NCI-H187 treated with DMSO at 0.1 percent for 48 hours (cell line): ENCODE data around the gene COL4A2.

Experiments used
- DNase-seq: peaks from one replicate; lab custom pipeline; 2025; lab: John Stamatoyannopoulos, UW

Gene COL4A2

DNA sequence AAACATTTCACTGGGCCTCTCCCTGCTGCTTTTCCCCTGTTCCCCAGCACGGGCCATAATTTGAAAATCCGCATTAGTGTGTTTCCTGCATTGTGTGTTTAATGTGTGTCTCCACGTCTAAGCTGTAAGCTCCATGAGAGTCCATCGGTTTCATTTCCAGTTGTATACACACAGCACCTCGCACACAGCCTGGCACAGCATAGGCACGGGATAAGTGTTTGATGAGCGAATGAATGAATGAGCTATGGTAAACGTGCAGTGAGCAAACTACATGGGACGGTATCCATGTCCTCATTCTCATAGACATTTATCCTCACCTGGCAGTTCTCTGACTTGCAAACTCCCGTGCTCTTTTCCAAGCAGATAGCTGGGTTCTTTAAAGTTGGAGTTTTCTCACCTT lies 148.4 kb downstream of the COL4A2 start:
- DNase-seq = no peak

DNA sequence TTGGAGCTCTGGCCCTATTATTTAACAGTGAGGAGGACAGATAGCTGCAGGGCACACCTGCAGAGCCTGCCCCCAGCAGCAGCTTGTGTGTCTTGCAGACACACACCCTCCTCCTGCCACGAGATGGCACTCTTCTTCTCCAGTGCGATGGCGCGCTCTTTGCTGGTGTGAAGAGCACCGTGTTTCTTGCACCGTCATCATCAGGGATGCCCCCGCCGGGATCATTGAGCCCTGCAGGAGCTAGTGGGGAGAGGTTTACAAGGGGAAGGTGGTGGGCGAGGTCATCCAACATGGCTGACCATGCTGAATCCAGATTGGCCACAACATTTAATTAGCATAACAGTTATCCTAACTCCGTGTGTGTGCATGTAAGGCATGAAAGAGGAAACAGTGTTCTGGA lies 148.9 kb downstream of the COL4A2 start:
- peak; percentile 56 for DNase-seq

DNA sequence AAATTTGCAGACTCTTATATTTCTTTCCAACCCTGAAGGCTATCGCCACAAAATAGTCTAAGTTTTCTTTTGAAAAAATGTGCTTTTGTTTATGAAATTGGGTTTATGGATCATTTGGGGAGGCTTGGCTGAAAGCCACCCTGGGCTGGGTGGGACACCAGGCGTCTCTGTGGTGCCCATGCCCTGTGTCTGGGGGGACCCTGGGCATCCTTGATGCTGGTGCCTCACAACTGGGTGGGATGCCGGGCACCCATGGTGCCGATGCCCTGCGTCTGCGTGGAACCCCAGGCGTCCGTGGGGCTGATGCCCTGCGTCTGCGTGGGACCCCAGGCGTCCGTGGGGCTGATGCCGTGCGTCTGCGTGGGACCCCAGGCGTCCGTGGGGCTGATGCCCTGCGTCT lies 149.5 kb downstream of the COL4A2 start:
- DNase-seq = no peak

DNA sequence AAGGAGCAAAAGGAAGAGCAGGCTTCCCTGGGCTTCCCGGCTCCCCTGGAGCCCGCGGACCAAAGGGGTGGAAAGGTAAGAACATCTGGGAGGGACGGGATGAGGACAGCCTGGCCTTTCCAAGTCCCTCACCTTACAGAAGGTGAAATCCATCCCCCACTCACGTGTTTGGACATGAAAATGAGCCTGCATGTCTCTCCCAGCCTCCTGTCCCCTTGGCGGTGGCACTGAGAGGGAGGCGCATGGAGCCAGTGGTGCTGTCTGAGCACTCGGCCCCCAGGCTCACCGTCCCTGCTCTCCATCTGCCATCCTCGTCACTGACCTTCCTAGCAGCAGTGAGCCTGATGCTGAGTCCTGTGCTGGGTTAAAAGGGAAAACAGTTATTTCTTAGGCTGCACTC lies 150.3 kb downstream of the COL4A2 start:
- no peak for DNase-seq

DNA sequence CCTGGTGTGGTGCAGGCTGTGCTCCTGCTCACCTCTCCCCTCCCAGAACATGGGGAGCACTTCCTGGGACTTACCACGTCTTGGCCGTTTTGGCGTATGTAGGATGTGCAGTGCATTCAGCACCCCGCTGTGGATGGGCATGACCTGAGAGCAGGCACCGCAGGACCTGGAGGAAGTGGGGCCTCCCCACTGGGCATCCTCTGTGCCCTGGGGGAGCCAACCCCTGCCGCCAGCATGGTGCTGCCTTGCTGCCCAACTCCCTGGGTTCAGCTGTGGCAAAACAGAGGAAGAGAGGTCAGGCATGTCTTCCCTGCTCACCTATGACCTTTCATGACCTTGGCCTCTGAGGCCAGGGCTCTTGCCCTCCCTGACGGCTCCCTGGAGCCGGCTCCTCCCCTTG lies 150.9 kb downstream of the COL4A2 start:
- DNase-seq = no peak

DNA sequence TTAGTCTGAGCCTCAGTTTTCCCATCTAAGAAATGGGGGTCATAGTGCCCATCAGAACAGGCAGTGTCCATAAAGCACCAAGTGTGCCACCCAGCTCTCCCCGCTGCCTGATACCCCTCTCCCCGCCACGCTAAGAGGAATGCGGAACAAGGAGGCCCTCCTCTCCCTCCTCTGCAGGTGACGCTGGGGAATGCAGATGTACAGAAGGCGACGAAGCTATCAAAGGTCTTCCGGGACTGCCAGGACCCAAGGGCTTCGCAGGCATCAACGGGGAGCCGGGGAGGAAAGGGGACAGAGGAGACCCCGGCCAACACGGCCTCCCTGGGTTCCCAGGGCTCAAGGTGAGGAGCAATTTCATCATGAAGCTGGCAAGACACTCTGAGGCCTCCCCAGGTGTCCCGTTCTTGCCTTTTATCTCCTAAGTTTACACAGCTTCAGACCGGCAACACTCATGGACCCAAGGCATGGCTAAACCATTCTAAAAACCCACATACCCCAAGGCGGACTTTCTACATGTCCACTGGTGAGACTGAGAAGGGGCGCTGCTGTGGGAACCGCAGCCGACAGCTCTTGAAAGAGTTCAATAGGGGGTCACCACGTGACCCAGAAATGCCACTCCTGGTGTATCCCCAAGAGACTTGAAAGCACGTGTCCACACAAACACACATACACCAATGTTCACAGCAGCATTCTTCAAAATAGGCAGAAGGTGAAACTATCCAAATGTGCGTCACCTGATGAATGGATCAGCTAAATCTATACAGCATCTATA lies 151.7 kb downstream of the COL4A2 start:
- no peak for DNase-seq

DNA sequence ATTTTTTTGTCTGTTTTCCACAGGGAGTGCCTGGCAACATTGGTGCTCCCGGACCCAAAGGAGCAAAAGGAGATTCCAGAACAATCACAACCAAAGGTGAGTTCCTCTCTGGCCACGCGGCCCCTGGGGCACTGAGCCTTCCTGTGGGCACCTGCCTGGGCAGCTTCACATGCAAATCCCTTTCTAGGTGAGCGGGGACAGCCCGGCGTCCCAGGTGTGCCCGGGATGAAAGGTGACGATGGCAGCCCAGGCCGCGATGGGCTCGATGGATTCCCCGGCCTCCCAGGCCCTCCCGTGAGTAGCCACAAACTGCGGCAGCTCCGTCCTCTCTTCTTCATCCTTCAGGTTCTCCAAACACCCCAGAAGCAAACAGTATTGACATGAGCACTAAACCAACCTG lies 155.0 kb downstream of the COL4A2 start:
- no peak for DNase-seq

DNA sequence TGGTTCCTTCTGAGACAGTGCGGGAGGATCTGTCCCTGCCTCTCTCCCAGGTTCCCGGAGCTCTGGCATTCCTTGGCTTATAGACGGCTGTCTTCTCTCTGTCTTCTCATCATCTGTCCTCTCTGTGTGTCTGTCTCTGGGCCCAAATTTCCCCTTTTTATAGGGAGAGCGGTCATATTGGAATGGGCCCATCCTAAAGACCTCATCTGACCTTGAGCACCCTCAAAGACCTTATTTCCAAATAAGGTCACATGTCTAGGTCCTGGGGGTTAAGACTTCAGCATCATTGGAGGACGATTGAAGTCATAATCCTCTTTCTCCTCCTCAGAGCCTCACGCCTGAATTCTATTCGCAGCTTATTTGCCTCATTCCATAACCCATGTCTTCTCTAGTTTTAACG lies 156.1 kb downstream of the COL4A2 start:
- no peak for DNase-seq

DNA sequence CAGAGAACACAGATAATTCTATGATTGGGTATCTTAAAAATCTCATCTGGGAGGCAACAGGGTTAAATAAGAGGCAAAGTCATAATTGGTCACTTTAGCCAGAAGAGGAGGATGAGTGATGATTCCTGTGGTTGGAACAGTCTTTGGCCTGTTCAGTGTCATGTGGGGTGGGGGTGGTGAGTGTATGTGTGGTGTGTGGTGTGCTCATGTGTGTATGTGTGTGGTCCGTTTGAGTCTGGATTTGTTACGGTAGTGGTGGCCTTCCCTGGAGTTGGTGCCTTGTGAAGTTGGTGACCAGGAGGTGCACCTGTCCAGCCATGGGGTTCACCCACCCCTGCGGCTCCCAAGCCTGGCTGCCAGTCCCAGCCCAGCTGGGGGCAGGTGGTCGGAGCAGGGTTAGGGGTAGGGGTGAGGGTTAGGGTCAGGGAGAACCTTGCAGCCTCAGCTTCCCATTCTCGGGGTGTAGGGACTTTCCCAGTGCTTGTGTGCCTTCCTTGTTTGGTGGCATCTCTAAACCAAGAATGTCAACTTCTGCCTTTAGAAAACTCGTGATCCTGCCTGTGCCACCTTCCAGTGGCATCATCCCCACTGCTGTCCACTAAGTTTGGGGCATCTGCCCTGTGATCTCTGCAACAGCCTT lies 156.9 kb downstream of the COL4A2 start:
- no peak for DNase-seq

DNA sequence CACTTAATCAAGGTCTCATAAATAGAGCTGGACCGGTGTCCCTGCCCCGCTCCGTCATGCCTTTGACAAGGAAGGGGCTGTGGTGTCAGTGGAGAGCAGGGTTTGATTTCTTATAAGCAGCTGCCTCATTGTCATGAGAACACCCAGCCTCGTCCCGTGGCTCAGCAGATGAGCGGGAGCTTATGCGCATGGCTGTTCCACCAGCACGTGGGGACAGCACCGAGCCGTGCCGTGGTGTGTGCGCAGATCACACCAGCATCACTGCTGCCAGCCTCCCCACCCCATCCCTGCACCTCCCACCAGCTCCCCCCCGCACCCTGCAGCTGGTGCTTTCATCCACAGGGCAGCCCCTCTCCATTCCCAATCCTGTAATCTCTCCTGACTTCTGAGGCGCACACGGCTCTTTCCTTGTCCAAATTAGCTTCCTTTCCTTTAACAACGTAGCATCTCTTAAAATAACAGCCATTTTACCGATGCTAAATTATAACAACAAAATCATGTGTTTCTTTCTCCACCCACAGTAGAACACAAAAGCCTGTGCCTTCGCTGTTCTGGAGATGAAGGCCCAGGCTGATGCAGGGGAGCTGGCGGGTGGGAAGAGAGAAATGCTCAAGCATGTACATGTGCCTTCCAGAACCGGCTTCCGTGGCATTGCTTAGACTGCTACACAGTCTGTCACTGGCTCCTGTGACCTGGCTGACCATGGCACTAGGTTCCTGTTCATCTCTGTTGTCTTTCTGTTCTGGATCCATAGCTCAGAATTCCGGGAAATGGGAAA lies 157.7 kb downstream of the COL4A2 start:
- DNase-seq = no peak

DNA sequence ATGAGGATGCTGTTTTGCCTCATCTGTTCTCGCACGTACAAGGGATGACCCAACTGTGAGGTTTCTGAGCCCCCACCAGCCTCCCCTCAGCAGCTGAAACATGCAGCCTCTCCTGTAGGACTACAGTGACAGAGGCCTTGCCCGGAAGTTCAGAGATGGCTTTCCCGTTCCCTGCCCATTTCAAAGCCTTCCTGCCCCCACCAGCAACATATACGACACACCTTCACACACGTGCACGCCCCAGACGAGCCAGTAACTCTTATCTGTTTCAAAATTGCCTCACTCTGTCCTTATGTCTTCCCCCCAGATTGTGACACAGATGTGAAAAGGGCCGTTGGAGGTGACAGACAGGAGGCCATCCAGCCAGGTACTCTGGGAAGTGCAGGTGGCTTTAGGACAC lies 158.6 kb downstream of the COL4A2 start:
- DNase-seq = no peak

DNA sequence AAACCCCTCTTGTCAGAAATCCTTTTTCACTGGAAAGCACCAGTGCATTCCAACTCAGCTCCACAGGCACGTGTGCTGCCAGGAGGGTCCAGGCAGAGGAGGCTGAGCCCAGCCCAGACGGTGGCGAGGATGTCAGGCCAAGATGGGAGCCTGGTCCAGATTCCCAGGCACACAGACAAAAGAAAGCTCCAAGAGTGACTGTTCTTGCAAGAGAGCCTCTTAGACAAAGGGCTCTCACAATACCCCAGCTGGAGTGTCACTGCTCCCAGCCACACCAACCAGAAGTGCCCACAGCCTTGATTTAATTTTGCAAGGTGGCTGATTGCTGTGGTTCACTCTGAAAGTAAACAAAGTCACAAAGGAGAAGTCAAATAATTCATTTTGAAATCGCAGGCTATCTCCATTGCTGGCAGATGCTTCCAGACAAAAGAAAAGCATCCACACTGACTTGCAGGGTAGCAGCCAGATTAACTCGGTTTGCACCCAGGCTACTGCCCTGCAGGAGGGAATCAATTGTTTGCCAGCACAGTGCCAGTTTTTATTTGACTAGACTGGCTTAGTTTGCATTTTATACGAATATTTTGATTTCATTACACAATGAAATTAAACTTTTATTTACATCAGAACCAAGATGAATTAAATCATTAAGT lies 159.3 kb downstream of the COL4A2 start:
- DNase-seq = peak; percentile 59

DNA sequence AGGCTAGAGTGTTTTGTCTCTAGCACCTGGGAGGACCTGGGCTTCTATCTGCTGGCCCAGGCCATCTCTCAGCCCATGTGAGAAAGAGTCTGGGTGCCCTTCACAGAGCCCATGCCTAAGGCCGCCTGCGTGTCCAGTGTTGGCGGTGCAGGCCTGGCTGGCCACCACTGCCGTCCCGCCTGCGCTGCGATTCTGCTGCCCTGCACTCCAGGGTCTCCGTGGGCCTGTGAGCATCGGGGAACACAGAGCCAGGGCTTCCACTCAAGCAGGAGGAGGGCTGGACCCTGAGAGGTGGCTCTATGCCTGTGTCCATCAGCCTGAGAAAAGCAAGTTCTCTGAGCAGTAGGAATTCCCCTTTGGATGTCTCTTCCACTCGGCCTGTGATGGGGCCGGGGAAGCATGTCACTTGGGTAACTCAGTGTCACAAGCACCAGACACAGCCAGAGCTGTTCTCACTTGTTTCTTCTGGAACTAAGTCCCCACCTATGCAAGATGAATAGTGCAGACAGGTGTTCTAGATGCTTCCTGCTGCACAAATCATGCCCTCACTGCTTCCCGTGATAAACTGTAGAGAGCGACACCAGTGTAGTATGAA lies 160.5 kb downstream of the COL4A2 start:
- DNase-seq = no peak

DNA sequence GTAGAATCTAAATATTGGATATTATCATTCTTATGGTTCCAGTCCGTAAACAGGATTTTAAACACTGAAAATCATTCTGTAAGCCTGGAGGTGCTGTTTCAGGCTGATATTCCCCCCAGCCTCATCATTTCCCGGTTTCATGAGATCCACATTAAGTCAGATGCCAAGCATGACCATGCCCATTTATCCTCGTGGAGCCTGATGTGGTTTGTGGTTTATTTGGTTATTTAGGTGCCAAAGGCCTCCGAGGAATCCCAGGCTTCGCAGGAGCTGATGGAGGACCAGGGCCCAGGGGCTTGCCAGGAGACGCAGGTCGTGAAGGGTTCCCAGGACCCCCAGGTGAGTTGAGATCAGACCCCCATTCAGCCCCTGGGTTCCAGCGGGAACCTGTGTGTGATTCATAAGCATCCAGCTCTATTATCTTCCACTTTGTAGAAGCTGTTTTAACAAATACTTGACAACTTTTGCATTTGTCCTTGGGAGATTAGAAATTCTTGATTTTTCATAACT lies 162.0 kb downstream of the COL4A2 start:
- no peak for DNase-seq

DNA sequence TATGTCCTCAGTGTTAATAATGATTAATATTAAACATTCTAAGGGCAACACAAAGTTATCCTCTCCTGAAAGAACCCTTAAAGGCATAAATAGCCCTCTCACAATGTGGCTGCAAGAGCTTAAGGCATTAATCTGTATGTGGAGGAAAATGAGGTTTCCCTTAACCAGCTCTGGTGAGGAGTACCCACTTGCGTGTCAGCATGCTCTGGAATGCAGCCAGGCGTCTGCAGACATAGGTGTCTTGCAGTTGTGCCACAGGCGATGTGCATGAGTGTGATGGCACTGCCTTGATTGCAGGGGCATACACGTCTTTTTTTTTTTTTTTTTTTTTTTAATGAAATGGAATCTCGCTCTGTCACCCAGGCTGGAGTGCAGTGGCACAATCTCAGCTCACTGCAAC lies 162.5 kb downstream of the COL4A2 start:
- no peak for DNase-seq

DNA sequence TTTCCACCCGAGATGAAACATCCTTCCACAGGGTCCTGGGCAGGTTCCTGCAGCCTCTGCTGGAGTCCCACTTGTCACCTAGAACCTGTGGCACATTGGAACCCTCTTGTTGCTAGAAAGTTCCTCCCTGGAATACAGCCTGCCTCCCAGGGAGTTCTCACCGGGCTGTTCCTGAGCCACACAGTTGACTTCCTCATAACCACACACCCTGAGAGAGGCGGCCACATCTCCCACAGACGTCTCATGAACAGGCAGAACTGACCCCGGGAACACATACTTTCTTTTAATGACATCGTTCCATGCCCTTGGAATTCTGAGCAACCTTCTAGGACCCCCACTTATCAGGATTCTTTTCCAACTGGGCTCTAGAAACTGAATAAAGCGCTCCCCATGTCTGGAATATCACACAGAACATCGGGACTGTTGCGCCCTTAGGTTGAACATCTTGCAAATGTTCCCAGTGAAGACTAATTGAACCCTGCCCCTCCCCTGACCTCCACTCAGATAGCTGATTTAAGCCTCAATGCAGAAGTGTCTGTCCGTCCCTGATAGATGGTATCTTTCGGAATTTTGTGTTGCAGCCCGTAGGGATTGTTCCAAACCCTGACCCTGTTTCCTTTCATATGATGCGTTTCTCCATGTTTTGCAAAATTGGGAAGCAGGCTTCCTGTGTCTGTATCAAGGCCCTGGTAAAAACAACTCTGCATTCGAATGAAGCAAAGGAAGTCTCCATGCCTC lies 163.4 kb downstream of the COL4A2 start:
- no peak for DNase-seq

DNA sequence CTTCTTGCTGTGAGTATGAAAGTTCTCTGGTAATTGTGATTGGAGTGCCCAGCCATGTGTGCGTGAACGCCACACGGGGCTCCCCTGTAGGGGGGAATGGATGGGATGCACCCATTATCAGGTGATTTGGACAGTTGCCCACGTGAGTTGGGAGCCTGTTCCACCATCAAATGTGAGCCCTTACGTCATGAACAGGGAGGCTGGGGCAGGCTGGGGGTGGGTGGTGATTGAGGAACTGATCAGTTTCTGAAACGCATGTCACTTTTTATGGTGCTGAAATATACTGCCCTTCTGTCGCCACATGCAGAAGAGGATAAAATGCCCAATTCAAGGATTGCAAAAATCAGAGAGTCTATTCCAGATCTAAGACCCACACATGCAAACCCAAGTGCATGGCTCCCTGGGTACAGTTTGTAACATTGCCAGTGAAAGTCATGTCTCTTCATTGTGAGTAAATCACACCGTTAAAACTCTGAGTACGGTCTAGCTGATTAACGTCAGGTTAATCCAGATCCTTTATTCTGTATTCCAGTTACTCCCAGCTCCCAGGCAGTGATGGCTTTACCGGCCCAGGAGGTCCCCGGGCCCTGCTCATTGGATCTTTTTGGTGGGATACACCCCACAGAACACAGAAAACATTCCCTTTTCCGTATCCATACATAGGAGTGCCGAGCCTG lies 164.2 kb downstream of the COL4A2 start:
- DNase-seq = no peak

DNA sequence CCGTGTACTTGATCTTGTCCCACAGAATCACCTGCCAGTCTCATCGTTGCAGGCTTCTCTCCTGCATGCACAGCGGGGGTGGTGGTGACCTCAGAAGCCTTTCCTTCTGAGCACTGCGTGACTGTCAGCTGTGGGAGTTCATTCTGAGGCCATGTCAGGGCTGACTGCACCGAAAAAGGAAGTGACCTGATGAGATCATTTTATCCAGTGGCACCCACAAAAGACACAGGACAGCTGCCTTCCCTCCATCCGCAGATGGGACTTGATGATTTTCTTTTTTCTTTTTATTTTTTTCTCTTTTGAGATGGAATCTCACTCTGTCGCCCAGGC lies 164.7 kb downstream of the COL4A2 start:
- DNase-seq = no peak

DNA sequence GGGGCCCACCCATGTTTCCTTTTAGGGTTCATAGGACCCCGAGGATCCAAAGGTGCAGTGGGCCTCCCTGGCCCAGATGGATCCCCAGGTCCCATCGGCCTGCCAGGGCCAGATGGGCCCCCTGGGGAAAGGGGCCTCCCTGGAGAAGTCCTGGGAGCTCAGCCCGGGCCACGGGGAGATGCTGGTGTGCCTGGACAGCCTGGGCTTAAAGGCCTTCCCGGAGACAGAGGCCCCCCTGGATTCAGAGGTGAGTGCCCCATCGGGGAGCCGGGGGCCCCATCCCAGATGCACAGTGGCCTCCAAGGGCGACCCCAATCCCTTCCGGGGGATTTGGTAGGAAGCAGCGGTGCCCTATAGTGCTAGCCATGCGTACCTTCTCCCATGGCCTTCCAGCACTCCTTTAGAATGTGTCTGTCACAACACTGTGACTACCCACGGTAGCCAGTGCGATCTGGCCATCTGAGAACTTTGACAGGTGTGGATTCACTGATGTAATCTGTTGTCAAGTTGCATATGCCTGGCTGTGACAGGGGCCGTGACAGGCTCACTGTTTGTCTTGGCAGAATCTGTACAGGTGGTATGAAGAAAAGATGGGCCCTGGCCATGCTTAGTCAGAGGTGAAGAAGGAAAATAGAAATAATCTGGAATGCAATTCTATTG lies 165.9 kb downstream of the COL4A2 start:
- no peak for DNase-seq

DNA sequence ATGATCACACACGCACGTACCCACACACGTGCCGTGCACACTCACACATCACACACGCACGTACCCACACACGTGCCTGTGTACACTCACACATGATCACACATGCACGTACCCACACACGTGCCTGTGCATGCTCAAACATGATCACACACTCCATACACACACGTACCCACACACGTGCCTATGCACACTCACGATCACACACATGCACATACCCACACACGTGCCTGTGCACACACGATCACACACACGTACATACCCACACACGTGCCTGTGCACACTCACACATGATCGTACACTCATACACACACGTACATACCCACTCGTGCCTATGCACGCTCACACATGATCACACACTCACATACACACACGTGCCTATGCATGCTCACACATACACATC lies 167.6 kb downstream of the COL4A2 start:
- DNase-seq = no peak
